Activated T-cell treated with anti-CD3 and anti-CD28 coated beads, Interleukin-2, amount 50 U/mL, for 4 hours (primary cell): ENCODE results near the gene IQCK. TPM values are rescaled to one million over a fixed set of nuclear protein-coding genes. Genes with fewer than 3 reads are reported as not detected.

Experiments used
- ATAC-seq, 2 donors: fragments of 200-7000 bp; cut with Tn5 transposase; one replicate each; pipeline ENCODE4 v1.10.0; 2021
- DNase-seq: peaks from one replicate; pipeline ENCODE4 v3.0.0-alpha.2; 2020
- H3K27me3 Mint-ChIP-seq: one replicate; pipeline ENCODE4 v1.8.0; 2021; ENCODE audit warnings: low read depth, mixed read lengths
- H3K36me3 Mint-ChIP-seq: one replicate; pipeline ENCODE4 v1.8.0; 2022; ENCODE audit warnings: mixed read lengths; ENCODE audit not compliant: insufficient read depth
- H3K4me1 Mint-ChIP-seq: one replicate; pipeline ENCODE4 v1.8.0; 2021; ENCODE audit warnings: low read depth, mixed read lengths
- H3K4me3 Mint-ChIP-seq: one replicate; pipeline ENCODE4 v1.8.0; 2021; ENCODE audit warnings: mild to moderate bottlenecking, moderate library complexity, mixed read lengths
- H3K9me3 Mint-ChIP-seq: one replicate; pipeline ENCODE4 v1.8.0; 2021; ENCODE audit warnings: mixed read lengths
- total RNA-seq, 3 donors: library from RNA; stranded (reverse); gene quantifications; one replicate each; pipeline ENCODE4 v1.2.1, GENCODE V29; 2021

IQCK gene
- total RNA-seq, 3 donors from 2014 or later, result 3.2 to 5.4 (median 3.6) TPM

- ATAC-seq (no peak), DNase-seq (no peak)
- Mint-ChIP-seq H3K9me3 (no peaks in the 10 kb centered on the region), H3K4me1 (peaks cover 48% of the 10 kb centered on the region), H3K36me3 (peaks cover 22% of the 10 kb centered on the region), H3K27me3 (no peaks in the 10 kb centered on the region), H3K4me3 (no peak overlapping the region)
Measured at GRCh38 chr16:19691161-19691711, 26.8 kb upstream of the IQCK start.

GRCh38 chr16:19694989-19695388 is 23.1 kb upstream of the IQCK start:
- peaks cover 61% of the 10 kb centered on the region for H3K4me1 Mint-ChIP-seq
- no peaks in the 10 kb centered on the region for H3K27me3 Mint-ChIP-seq
- no peak overlapping the region for H3K4me3 Mint-ChIP-seq
- no peaks in the 10 kb centered on the region for H3K9me3 Mint-ChIP-seq
- DNase-seq, result no peak
- peaks cover 24% of the 10 kb centered on the region for H3K36me3 Mint-ChIP-seq
- ATAC-seq, result no peak

- Mint-ChIP-seq H3K4me3 (peak overlapping the region; percentile 31), H3K27me3 (no peaks in the 10 kb centered on the region), H3K9me3 (no peaks in the 10 kb centered on the region), H3K36me3 (peaks cover 28% of the 10 kb centered on the region), H3K4me1 (peaks cover 53% of the 10 kb centered on the region)
- ATAC-seq (peak; percentile 23 to 27), DNase-seq (peak; percentile 59)
Measured at GRCh38 chr16:19696328-19696727, 21.7 kb upstream of the IQCK start.

- no peak for DNase-seq
- peaks cover 53% of the 10 kb centered on the region for H3K4me1 Mint-ChIP-seq
- no peaks in the 10 kb centered on the region for H3K27me3 Mint-ChIP-seq
- H3K36me3 Mint-ChIP-seq, result peaks cover 25% of the 10 kb centered on the region
- no peak overlapping the region for H3K4me3 Mint-ChIP-seq
- ATAC-seq, result no peak
- H3K9me3 Mint-ChIP-seq, result no peaks in the 10 kb centered on the region
Measured at GRCh38 chr16:19696961-19697360, 21.1 kb upstream of the IQCK start.

GRCh38 chr16:19697756-19698318 is 20.2 kb upstream of the IQCK start:
- Mint-ChIP-seq H3K27me3 (no peaks in the 10 kb centered on the region), H3K36me3 (peaks cover 26% of the 10 kb centered on the region), H3K4me3 (no peak overlapping the region), H3K9me3 (no peaks in the 10 kb centered on the region), H3K4me1 (peaks cover 53% of the 10 kb centered on the region)
- DNase-seq, result no peak
- ATAC-seq, result no peak

GRCh38 chr16:19698480-19699465 is 19.3 kb upstream of the IQCK start:
- ATAC-seq (no peak), DNase-seq (no peak)
- no peak overlapping the region for H3K4me3 Mint-ChIP-seq
- H3K27me3 Mint-ChIP-seq, result no peaks in the 10 kb centered on the region
- H3K4me1 Mint-ChIP-seq, result peaks cover 51% of the 10 kb centered on the region
- H3K9me3 Mint-ChIP-seq, result no peaks in the 10 kb centered on the region
- H3K36me3 Mint-ChIP-seq, result peaks cover 30% of the 10 kb centered on the region

GRCh38 chr16:19699472-19699871 is 18.6 kb upstream of the IQCK start:
- Mint-ChIP-seq H3K36me3 (peaks cover 34% of the 10 kb centered on the region), H3K27me3 (no peaks in the 10 kb centered on the region), H3K9me3 (no peaks in the 10 kb centered on the region), H3K4me3 (no peak overlapping the region), H3K4me1 (peaks cover 47% of the 10 kb centered on the region)
- no peak for ATAC-seq
- no peak for DNase-seq

GRCh38 chr16:19700319-19700781 is 17.7 kb upstream of the IQCK start:
- peaks cover 40% of the 10 kb centered on the region for H3K36me3 Mint-ChIP-seq
- no peaks in the 10 kb centered on the region for H3K27me3 Mint-ChIP-seq
- peaks cover 42% of the 10 kb centered on the region for H3K4me1 Mint-ChIP-seq
- DNase-seq, result no peak
- no peaks in the 10 kb centered on the region for H3K9me3 Mint-ChIP-seq
- H3K4me3 Mint-ChIP-seq, result no peak overlapping the region
- no peak for ATAC-seq

GRCh38 chr16:19701091-19701490 is 17.0 kb upstream of the IQCK start:
- DNase-seq, result no peak
- Mint-ChIP-seq H3K27me3 (no peaks in the 10 kb centered on the region), H3K9me3 (no peaks in the 10 kb centered on the region), H3K4me1 (peaks cover 37% of the 10 kb centered on the region), H3K4me3 (no peak overlapping the region), H3K36me3 (peaks cover 44% of the 10 kb centered on the region)
- ATAC-seq, result no peak

GRCh38 chr16:19703172-19703889 is 14.7 kb upstream of the IQCK start:
- Mint-ChIP-seq H3K27me3 (no peaks in the 10 kb centered on the region), H3K4me1 (peaks cover 14% of the 10 kb centered on the region), H3K36me3 (peaks cover 47% of the 10 kb centered on the region), H3K4me3 (no peak overlapping the region), H3K9me3 (no peaks in the 10 kb centered on the region)
- DNase-seq (no peak), ATAC-seq (no peak)

GRCh38 chr16:19704321-19705145 is 13.5 kb upstream of the IQCK start:
- no peaks in the 10 kb centered on the region for H3K9me3 Mint-ChIP-seq
- peaks cover 47% of the 10 kb centered on the region for H3K36me3 Mint-ChIP-seq
- ATAC-seq (no peak), DNase-seq (no peak)
- no peak overlapping the region for H3K4me3 Mint-ChIP-seq
- no peaks in the 10 kb centered on the region for H3K27me3 Mint-ChIP-seq
- peaks cover 6% of the 10 kb centered on the region for H3K4me1 Mint-ChIP-seq

GRCh38 chr16:19705146-19705501 is 12.9 kb upstream of the IQCK start:
- Mint-ChIP-seq H3K4me1 (peaks cover 5% of the 10 kb centered on the region), H3K4me3 (no peak overlapping the region), H3K9me3 (no peaks in the 10 kb centered on the region), H3K27me3 (no peaks in the 10 kb centered on the region), H3K36me3 (peaks cover 51% of the 10 kb centered on the region)
- DNase-seq (no peak), ATAC-seq (no peak)

- peaks cover 46% of the 10 kb centered on the region for H3K36me3 Mint-ChIP-seq
Measured at GRCh38 chr16:19705843-19706242, 12.2 kb upstream of the IQCK start.

More at GRCh38 chr16:19705843-19706242, 12.2 kb upstream of the IQCK start:
- Mint-ChIP-seq H3K4me3 (no peak overlapping the region), H3K4me1 (peaks cover 4% of the 10 kb centered on the region), H3K27me3 (no peaks in the 10 kb centered on the region), H3K9me3 (no peaks in the 10 kb centered on the region)
- ATAC-seq, result no peak
- DNase-seq, result no peak
